OCI-LY7 (cell line): ENCODE results near the gene TAOK3. TPM values are rescaled to one million over a fixed set of nuclear protein-coding genes. Genes with fewer than 3 reads are reported as not detected.

Experiments used
- BruUV-seq: library from RNA; stranded (reverse); fragments of 400-500 nt; replicated peaks from 2 replicates; lab custom pipeline; 2021; lab: Mats Ljungman, UMichigan
- CTCF ChIA-PET: fragments of 300-600 bp; sonication (Branson Sonifier 250); formaldehyde crosslinking; loops from one replicate; lab custom pipeline; 2022; ENCODE audit warnings: antibody characterized with exemption; ENCODE audit not compliant: unreplicated experiment; lab: Charles Lee
- POLR2A ChIA-PET: fragments of 300-600 bp; sonication (Branson Sonifier 250); formaldehyde crosslinking; loops from one replicate; lab custom pipeline; 2022; ENCODE audit warnings: antibody characterized with exemption; lab: Charles Lee
- DNase-seq: peaks from one replicate; pipeline ENCODE4 v3.0.0-alpha.2; 2015; ENCODE audit warnings: low spot score
- H2AFZ ChIP-seq: fragments of 200-600 bp; sonication (generic), shearing (Covaris generic); 2 replicates; pipeline ENCODE4 v1.6.1; 2014; ENCODE audit warnings: mild to moderate bottlenecking, antibody characterized with exemption, low read length, moderate library complexity
- H3K27ac ChIP-seq: fragments of 200-600 bp; sonication (generic); 2 replicates; pipeline ENCODE4 v1.5.1; 2014; ENCODE audit warnings: mixed run types, low read depth, mild to moderate bottlenecking, moderate library complexity, low read length, inconsistent platforms; ENCODE audit not compliant: poor library complexity, severe bottlenecking
- H3K36me3 ChIP-seq: fragments of 200-600 bp; sonication (generic); 2 replicates; pipeline ENCODE4 v1.6.1; 2014; ENCODE audit warnings: mild to moderate bottlenecking, antibody characterized with exemption, low read length, moderate library complexity, mixed read lengths; ENCODE audit not compliant: insufficient read depth
- H3K4me1 ChIP-seq: fragments of 200-600 bp; sonication (generic); 2 replicates; pipeline ENCODE4 v1.5.1; 2014; ENCODE audit warnings: mild to moderate bottlenecking, low read length; ENCODE audit not compliant: insufficient read depth, poor library complexity, severe bottlenecking
- H3K4me2 ChIP-seq: fragments of 200-600 bp; sonication (generic); 2 replicates; pipeline ENCODE4 v1.6.1; 2014; ENCODE audit warnings: mild to moderate bottlenecking, low read length
- H3K4me3 ChIP-seq: fragments of 200-600 bp; sonication (generic); 2 replicates; pipeline ENCODE4 v1.5.1; 2014; ENCODE audit warnings: mild to moderate bottlenecking, low read depth, low read length; ENCODE audit not compliant: poor library complexity, severe bottlenecking
- H3K79me2 ChIP-seq: fragments of 200-600 bp; sonication (generic); 2 replicates; pipeline ENCODE4 v1.6.1; 2016; ENCODE audit warnings: low read depth, mild to moderate bottlenecking, low read length, moderate library complexity, mixed read lengths; ENCODE audit not compliant: insufficient read depth
- H3K9me2 ChIP-seq: fragments of 200-600 bp; sonication (generic); 2 replicates; pipeline ENCODE4 v1.6.1; 2016; ENCODE audit warnings: mild to moderate bottlenecking, low read length, mixed read lengths; ENCODE audit not compliant: insufficient read depth
- H3K9me3 ChIP-seq: fragments of 200-600 bp; sonication (generic); 2 replicates; pipeline ENCODE4 v1.6.1; 2014; ENCODE audit warnings: mild to moderate bottlenecking, mixed run types, low read length, mixed read lengths
- H4K20me1 ChIP-seq: fragments of 200-600 bp; sonication (generic); 2 replicates; pipeline ENCODE4 v1.6.1; 2014; ENCODE audit warnings: mild to moderate bottlenecking, antibody characterized with exemption, low read length, moderate library complexity, mixed read lengths; ENCODE audit not compliant: insufficient read depth
- EZH2phosphoT487 ChIP-seq: fragments of 200-600 bp; sonication (generic); IDR thresholded peaks from 2 replicates; pipeline ENCODE4 v1.6.1; 2018; ENCODE audit warnings: low read depth, borderline replicate concordance, mild to moderate bottlenecking, mixed run types, antibody characterized with exemption, low read length, moderate library complexity, mixed read lengths
- intact Hi-C: fragments of 100-400 bp; cut with micrococcal nuclease; formaldehyde crosslinking; loops from one replicate; pipeline ENCODE4 v1.10.0; 2022; ENCODE audit not compliant: unreplicated experiment
- total RNA-seq, 2 experiments: library from RNA; depleted of rRNA in 1 of 2; stranded (reverse); fragments of >200 nt in 1 of 2; shearing (Covaris generic) in 1 of 2; gene quantifications; 2 replicates each; pipeline ENCODE4 v1.2.3, GENCODE V29; 2014 to 2022
- TF ChIP-seq, protein P1 (sequence below): fragments of 200-600 bp; sonication (generic); conservative IDR thresholded peaks from 2 replicates; pipeline ENCODE4 v1.5.1; 2014; ENCODE audit warnings: mild to moderate bottlenecking, antibody characterized with exemption, low read length, moderate library complexity, mixed read lengths

The TAOK3 gene
- total RNA-seq, 2 experiments from 2014 or later: 30.7 to 56.0 TPM

GRCh38 chr12:118342090-118342489 lies 30.6 kb downstream of the TAOK3 start:
- no peak overlapping the region for H2AFZ ChIP-seq
- POLR2A ChIA-PET: interaction anchor here (0.6 kb wide), 1 partner anchor 1202 kb away, joined by 3 read pairs; no protein-coding TSS in a partner anchor
- H4K20me1 ChIP-seq: peaks cover 13% of the 10 kb centered on the region; the same call in 1 of the 2 replicates
- H3K36me3 ChIP-seq: no peaks in the 10 kb centered on the region; the same call in 1 of the 2 replicates
- no peaks in the 10 kb centered on the region for H3K9me2 ChIP-seq
- no TSS peak for BruUV-seq
- no peak overlapping the region for H3K4me3 ChIP-seq
- no peak for DNase-seq
- CTCF ChIA-PET: no interaction called here
- intact Hi-C loops: no loop called here
- no peak overlapping the region for H3K27ac ChIP-seq
- peaks cover 23% of the 10 kb centered on the region for H3K4me1 ChIP-seq
- H3K4me2 ChIP-seq: no peak overlapping the region
- no peaks in the 10 kb centered on the region for H3K9me3 ChIP-seq
- TF ChIP-seq, protein P1, sequence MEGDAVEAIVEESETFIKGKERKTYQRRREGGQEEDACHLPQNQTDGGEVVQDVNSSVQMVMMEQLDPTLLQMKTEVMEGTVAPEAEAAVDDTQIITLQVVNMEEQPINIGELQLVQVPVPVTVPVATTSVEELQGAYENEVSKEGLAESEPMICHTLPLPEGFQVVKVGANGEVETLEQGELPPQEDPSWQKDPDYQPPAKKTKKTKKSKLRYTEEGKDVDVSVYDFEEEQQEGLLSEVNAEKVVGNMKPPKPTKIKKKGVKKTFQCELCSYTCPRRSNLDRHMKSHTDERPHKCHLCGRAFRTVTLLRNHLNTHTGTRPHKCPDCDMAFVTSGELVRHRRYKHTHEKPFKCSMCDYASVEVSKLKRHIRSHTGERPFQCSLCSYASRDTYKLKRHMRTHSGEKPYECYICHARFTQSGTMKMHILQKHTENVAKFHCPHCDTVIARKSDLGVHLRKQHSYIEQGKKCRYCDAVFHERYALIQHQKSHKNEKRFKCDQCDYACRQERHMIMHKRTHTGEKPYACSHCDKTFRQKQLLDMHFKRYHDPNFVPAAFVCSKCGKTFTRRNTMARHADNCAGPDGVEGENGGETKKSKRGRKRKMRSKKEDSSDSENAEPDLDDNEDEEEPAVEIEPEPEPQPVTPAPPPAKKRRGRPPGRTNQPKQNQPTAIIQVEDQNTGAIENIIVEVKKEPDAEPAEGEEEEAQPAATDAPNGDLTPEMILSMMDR: no peak
- TF ChIP-seq EZH2phosphoT487: no peak
- H3K79me2 ChIP-seq: peaks cover 63% of the 10 kb centered on the region; the same call in 1 of the 2 replicates

DNA sequence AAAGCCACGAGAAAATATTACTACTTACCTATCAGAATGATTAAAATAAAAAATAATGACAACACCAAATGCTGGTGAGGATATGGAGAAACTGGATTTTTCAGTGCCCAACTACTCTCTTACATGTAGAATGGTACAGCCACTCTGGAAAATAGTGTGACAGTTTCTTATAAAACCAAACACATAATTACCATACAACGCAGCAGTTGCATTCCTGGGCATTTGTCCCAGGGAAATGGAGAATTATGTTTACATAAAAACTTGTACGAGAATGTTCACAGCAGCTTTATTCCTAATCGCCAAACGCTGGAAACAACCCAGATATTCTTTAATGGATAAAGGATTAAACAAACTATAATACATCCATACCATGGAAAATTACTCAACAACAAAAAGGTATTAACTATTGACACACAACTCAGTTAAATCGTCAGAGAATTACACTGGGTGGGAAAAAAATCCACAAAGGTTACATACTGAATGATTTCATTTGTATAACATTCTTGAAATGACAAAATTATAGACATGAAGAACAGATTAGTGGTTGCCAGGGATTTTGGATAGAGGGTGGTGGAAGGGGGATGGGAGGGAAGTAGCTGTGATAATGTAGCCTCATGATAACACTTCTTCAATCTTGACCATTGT lies 35.4 kb downstream of the TAOK3 start:
- BruUV-seq: no TSS peak
- Histone ChIP-seq H3K79me2 (peaks cover 41% of the 10 kb centered on the region; the same call in 1 of the 2 replicates), H3K4me2 (no peak overlapping the region), H2AFZ (no peak overlapping the region), H3K9me2 (no peaks in the 10 kb centered on the region), H3K36me3 (peaks cover 11% of the 10 kb centered on the region), H3K4me3 (no peak overlapping the region), H3K9me3 (no peaks in the 10 kb centered on the region), H3K4me1 (no peaks in the 10 kb centered on the region), H4K20me1 (0 out of 2 replicates have a peak, but pooled peaks cover 3% of the 10 kb centered on the region), H3K27ac (no peak overlapping the region)
- ChIA-PET CTCF (no interaction called here), POLR2A (interaction anchor here (1.4 kb wide), 1 partner anchor 9 kb away, joined by 4 read pairs; no protein-coding TSS in a partner anchor)
- TF ChIP-seq EZH2phosphoT487: no peak
- TF ChIP-seq, protein P1: no peak
- intact Hi-C loops: no loop called here
- DNase-seq: no peak

GRCh38 chr12:118336123-118336522 lies 36.6 kb downstream of the TAOK3 start:
- ChIA-PET CTCF (no interaction called here), POLR2A (interaction anchor here (1.4 kb wide), 1 partner anchor 10 kb away, joined by 4 read pairs; no protein-coding TSS in a partner anchor)
- intact Hi-C loops: no loop called here
- DNase-seq: no peak
- H3K4me2 ChIP-seq: no peak overlapping the region
- no peaks in the 10 kb centered on the region for H3K9me3 ChIP-seq
- no peak overlapping the region for H3K27ac ChIP-seq
- no peaks in the 10 kb centered on the region for H3K9me2 ChIP-seq
- H3K4me1 ChIP-seq: peaks cover under 1% of the 10 kb centered on the region
- no peak overlapping the region for H2AFZ ChIP-seq
- no TSS peak for BruUV-seq
- H4K20me1 ChIP-seq: 0 out of 2 replicates have a peak, but pooled peaks cover 3% of the 10 kb centered on the region
- H3K4me3 ChIP-seq: no peak overlapping the region
- no peak for TF ChIP-seq EZH2phosphoT487
- TF ChIP-seq, protein P1: no peak
- H3K79me2 ChIP-seq: peaks cover 34% of the 10 kb centered on the region; the same call in 1 of the 2 replicates
- H3K36me3 ChIP-seq: peaks cover 11% of the 10 kb centered on the region
